HFFc6 (cell line): ENCODE data around the gene ZNF750. TPM values are rescaled to one million over a fixed set of nuclear protein-coding genes. Genes with fewer than 3 reads are reported as not detected.

ENCODE experiments used
- DNase-seq: peaks from one replicate; pipeline ENCODE4 v3.0.0-alpha.2; 2018
- H3K27ac Mint-ChIP-seq: 2 replicates; pipeline ENCODE4 v1.8.0; 2020; ENCODE audit warnings: mild to moderate bottlenecking, mixed read lengths
- H3K27me3 Mint-ChIP-seq: 2 replicates; pipeline ENCODE4 v1.8.0; 2021; ENCODE audit warnings: mild to moderate bottlenecking, moderate library complexity, mixed read lengths; ENCODE audit not compliant: insufficient read depth
- H3K36me3 Mint-ChIP-seq: 2 replicates; pipeline ENCODE4 v1.8.0; 2021; ENCODE audit warnings: low read depth, mixed read lengths
- H3K4me1 Mint-ChIP-seq: 2 replicates; pipeline ENCODE4 v1.8.0; 2020; ENCODE audit warnings: low read depth, mixed read lengths
- H3K4me3 Mint-ChIP-seq: 2 replicates; pipeline ENCODE4 v1.8.0; 2020; ENCODE audit warnings: mild to moderate bottlenecking, moderate library complexity, mixed read lengths
- H3K9me3 Mint-ChIP-seq: 2 replicates; pipeline ENCODE4 v1.8.0; 2020; ENCODE audit warnings: mild to moderate bottlenecking, mixed read lengths
- total RNA-seq, 6 experiments: library from RNA; stranded (reverse); fragmentation: NEBNext Ultra II Directional; extraction: Animal tissue kit (Norgen Biotek cat#: 25700); gene quantifications; 2 replicates in 1 of 6; 3 replicates in 5 of 6; pipeline ENCODE4 v1.2.3, GENCODE V29; 2021
- TF ChIP-seq, protein P1 (sequence below): fragments of 200-600 bp; sonication (generic); IDR thresholded peaks from 2 replicates; pipeline ENCODE4 v1.5.0; 2021; ENCODE audit warnings: antibody characterized with exemption, mild to moderate bottlenecking

Gene ZNF750
- total RNA-seq, 6 experiments from 2014 or later: not detected

DNA sequence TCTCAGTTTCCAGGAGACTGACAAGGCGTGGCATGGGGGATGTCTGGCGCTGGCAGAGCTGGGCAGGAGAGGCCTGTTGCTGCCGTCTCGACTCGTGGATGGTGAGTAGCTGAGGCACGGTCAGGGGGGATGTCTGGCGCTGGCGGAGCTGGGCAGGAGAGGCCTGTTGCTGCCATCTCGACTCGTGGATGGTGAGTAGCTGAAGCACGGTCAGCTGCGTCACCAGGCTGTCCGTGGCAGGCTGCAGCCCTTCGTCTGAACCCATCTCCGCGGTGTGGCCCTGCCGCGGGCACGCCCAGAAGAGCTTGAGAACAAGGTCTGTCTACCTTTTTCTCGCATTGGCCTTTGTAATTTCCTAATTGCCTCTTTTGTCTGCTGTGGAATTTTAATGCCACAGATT lies 25.0 kb downstream of the ZNF750 start:
- Mint-ChIP-seq H3K4me1 (peaks cover 6% of the 10 kb centered on the region), H3K4me3 (no peak overlapping the region), H3K27ac (no peak overlapping the region), H3K9me3 (no peaks in the 10 kb centered on the region), H3K27me3 (peaks cover 3% of the 10 kb centered on the region; the same call in 1 of the 2 replicates), H3K36me3 (peaks cover 37% of the 10 kb centered on the region)
- TF ChIP-seq, protein P1, sequence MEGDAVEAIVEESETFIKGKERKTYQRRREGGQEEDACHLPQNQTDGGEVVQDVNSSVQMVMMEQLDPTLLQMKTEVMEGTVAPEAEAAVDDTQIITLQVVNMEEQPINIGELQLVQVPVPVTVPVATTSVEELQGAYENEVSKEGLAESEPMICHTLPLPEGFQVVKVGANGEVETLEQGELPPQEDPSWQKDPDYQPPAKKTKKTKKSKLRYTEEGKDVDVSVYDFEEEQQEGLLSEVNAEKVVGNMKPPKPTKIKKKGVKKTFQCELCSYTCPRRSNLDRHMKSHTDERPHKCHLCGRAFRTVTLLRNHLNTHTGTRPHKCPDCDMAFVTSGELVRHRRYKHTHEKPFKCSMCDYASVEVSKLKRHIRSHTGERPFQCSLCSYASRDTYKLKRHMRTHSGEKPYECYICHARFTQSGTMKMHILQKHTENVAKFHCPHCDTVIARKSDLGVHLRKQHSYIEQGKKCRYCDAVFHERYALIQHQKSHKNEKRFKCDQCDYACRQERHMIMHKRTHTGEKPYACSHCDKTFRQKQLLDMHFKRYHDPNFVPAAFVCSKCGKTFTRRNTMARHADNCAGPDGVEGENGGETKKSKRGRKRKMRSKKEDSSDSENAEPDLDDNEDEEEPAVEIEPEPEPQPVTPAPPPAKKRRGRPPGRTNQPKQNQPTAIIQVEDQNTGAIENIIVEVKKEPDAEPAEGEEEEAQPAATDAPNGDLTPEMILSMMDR: no peak
- DNase-seq: no peak

- Mint-ChIP-seq H3K4me1 (peaks cover 6% of the 10 kb centered on the region), H3K36me3 (peaks cover 25% of the 10 kb centered on the region), H3K9me3 (no peaks in the 10 kb centered on the region), H3K4me3 (no peak overlapping the region), H3K27ac (no peak overlapping the region), H3K27me3 (peaks cover 4% of the 10 kb centered on the region; the same call in 1 of the 2 replicates)
- DNase-seq: no peak
- TF ChIP-seq, protein P1: no peak
These were observed 26.3 kb downstream of the ZNF750 start for GRCh38 chr17:82813299-82814051.

- peaks cover 2% of the 10 kb centered on the region for H3K4me1 Mint-ChIP-seq
These were observed 27.2 kb downstream of the ZNF750 start for GRCh38 chr17:82812601-82813000.

DNA sequence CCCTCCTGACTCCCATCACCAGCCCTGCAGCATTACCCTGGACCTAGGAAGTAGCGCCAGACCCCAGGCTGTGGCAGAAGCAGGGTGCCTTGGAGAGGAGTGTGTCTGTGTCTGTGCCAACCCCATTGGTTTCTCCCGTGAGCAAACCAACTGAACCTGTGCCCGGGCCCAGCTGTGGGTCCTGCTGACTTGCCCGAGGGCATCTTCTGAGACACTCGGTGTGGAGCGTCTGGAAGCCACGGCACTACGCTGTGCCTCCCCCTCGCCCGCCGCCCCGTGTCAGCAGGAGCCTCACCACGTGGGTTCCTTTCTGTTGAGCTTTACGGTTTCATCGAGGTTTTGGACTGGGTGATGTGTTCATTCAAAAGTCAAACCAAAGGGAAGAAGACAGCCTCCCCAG lies 27.8 kb downstream of the ZNF750 start:
- Mint-ChIP-seq H3K27me3 (peaks cover 3% of the 10 kb centered on the region; the same call in 1 of the 2 replicates), H3K9me3 (no peaks in the 10 kb centered on the region), H3K4me1 (no peaks in the 10 kb centered on the region), H3K4me3 (no peak overlapping the region), H3K27ac (no peak overlapping the region), H3K36me3 (peaks cover 16% of the 10 kb centered on the region)
- DNase-seq: no peak
- TF ChIP-seq, protein P1: no peak

More at GRCh38 chr17:82812601-82813000, 27.2 kb downstream of the ZNF750 start:
- no peak overlapping the region for H3K27ac Mint-ChIP-seq
- TF ChIP-seq, protein P1: no peak
- H3K9me3 Mint-ChIP-seq: no peaks in the 10 kb centered on the region
- peaks cover 4% of the 10 kb centered on the region; the same call in 1 of the 2 replicates for H3K27me3 Mint-ChIP-seq
- no peak overlapping the region for H3K4me3 Mint-ChIP-seq
- DNase-seq: no peak
- peaks cover 17% of the 10 kb centered on the region for H3K36me3 Mint-ChIP-seq

DNA sequence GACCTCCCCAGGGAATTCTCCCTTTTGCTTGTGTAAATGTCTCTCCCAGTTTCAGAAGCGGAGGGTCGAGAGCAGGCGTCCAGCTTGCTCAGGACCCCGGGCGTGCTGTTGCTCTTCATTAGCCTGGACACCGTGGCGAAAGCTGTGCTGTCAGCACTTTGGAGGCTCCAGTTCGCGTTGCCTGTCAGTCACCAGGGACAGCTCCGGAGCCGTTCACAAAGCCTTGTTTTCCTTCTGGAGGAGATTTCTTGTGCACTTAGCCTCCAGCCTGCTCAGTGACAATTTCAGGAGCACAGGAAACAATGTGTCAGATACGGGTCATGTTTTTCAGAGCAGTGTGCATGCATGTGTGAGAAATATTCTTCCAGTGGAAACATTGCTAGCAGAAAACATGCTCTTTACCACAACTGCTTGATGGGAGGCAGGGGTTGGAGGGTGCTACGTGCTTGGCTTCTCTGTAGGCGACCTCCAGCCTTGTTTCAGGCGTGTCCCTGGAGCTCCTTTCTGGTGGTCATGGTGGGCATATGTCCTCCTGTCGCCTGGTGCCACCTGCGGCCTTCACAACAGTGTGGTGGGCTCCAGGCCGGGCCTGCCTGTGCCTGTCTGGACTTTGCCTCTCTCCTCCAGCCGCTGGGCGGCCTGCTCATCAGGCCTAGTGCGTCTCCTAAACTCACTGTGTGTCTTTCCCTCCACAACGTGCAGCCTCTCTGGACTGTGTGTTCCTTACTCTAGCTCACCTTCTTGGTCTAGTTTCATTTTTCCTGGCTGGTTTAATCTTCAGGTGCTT lies 29.0 kb downstream of the ZNF750 start:
- DNase-seq: no peak
- Mint-ChIP-seq H3K27me3 (peaks cover 1% of the 10 kb centered on the region; the same call in 1 of the 2 replicates), H3K4me1 (no peaks in the 10 kb centered on the region), H3K27ac (no peak overlapping the region), H3K36me3 (peaks cover 11% of the 10 kb centered on the region; the same call in 1 of the 2 replicates), H3K4me3 (no peak overlapping the region), H3K9me3 (no peaks in the 10 kb centered on the region)
- TF ChIP-seq, protein P1: no peak
